Neural crest cell (in vitro differentiated cells): ENCODE results near the gene STMN3. TPM values are rescaled to one million over a fixed set of nuclear protein-coding genes. Genes with fewer than 3 reads are reported as not detected.

Experiments used
- DNase-seq: peaks from one replicate; pipeline ENCODE4 v3.0.0; 2021; ENCODE audit warnings: low read depth, mixed read lengths, low spot score
- H3K27ac Mint-ChIP-seq: one replicate; pipeline ENCODE4 v1.8.0; 2021; ENCODE audit warnings: mild to moderate bottlenecking, mixed read lengths; ENCODE audit not compliant: unreplicated experiment
- H3K27me3 Mint-ChIP-seq: 2 replicates; pipeline ENCODE4 v1.8.0; 2021; ENCODE audit warnings: low read depth, mild to moderate bottlenecking, mixed read lengths
- H3K36me3 Mint-ChIP-seq: 2 replicates; pipeline ENCODE4 v1.8.0; 2021; ENCODE audit warnings: low read depth, mild to moderate bottlenecking, mixed read lengths
- H3K4me1 Mint-ChIP-seq: 2 replicates; pipeline ENCODE4 v1.8.0; 2021; ENCODE audit warnings: mixed read lengths
- H3K4me3 Mint-ChIP-seq: one replicate; pipeline ENCODE4 v1.8.0; 2021; ENCODE audit warnings: mild to moderate bottlenecking, mixed read lengths
- H3K9me3 Mint-ChIP-seq: 2 replicates; pipeline ENCODE4 v1.8.0; 2021; ENCODE audit warnings: mixed read lengths
- CTCF ChIP-seq: fragments of 200-600 bp; sonication (generic); conservative IDR thresholded peaks from 2 replicates; pipeline ENCODE4 v1.5.0; 2021; ENCODE audit warnings: antibody characterized with exemption, mild to moderate bottlenecking
- total RNA-seq: library from RNA; stranded (reverse); gene quantifications from 2 replicates; pipeline ENCODE4 v1.2.1, GENCODE V29; 2021

STMN3 gene
- total RNA-seq, 1 donor from 2014 or later, result 101 TPM

GRCh38 chr20:63696306-63696627, 43.0 kb upstream of the STMN3 start:
- H3K4me1 Mint-ChIP-seq, result no peaks in the 10 kb centered on the region
- no peak for TF ChIP-seq CTCF
- peaks cover 13% of the 10 kb centered on the region for H3K27me3 Mint-ChIP-seq
- peak overlapping the region; percentile 31 for H3K4me3 Mint-ChIP-seq
- peaks cover 5% of the 10 kb centered on the region for H3K36me3 Mint-ChIP-seq
- H3K27ac Mint-ChIP-seq, result no peak overlapping the region
- no peak for DNase-seq
- no peaks in the 10 kb centered on the region for H3K9me3 Mint-ChIP-seq

DNA sequence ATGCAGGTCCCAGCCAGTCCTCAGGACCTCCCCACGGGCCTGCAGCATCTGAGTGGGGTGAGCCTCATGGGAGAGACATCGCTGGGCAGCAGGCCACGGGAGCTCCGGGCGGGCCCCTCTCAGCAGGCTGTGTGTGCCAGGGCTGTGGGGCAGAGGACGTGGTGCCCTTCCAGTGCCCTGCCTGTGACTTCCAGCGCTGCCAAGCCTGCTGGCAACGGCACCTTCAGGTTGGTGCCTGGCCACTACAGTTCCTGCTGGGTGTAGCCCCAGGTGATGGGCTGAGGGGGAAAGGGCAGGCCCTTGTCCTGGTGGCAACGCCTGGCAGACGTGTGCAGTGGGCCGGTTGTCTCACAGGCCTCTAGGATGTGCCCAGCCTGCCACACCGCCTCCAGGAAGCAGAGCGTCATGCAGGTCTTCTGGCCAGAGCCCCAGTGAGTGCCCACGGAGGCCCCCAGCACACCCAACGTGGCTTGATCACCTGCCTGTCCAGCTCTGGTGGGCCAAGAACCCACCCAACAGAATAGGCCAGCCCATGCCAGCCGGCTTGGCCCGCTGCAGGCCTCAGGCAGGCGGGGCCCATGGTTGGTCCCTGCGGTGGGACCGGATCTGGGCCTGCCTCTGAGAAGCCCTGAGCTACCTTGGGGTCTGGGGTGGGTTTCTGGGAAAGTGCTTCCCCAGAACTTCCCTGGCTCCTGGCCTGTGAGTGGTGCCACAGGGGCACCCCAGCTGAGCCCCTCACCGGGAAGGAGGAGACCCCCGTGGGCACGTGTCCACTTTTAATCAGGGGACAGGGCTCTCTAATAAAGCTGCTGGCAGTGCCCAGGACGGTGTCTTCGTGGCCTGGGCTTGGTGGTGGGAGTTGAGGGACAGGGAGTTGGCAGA, 42.4 kb upstream of the STMN3 start:
- no peak for DNase-seq
- Mint-ChIP-seq H3K9me3 (no peaks in the 10 kb centered on the region), H3K27ac (no peak overlapping the region), H3K27me3 (peaks cover 13% of the 10 kb centered on the region), H3K4me3 (peak overlapping the region; percentile 31), H3K36me3 (peaks cover 5% of the 10 kb centered on the region), H3K4me1 (no peaks in the 10 kb centered on the region)
- no peak for TF ChIP-seq CTCF

GRCh38 chr20:63694584-63695423, 41.6 kb upstream of the STMN3 start:
- Mint-ChIP-seq H3K4me1 (no peaks in the 10 kb centered on the region), H3K36me3 (peaks cover 5% of the 10 kb centered on the region), H3K4me3 (no peak overlapping the region), H3K27me3 (peaks cover 9% of the 10 kb centered on the region), H3K9me3 (no peaks in the 10 kb centered on the region), H3K27ac (no peak overlapping the region)
- no peak for TF ChIP-seq CTCF
- DNase-seq, result no peak

- H3K4me1 Mint-ChIP-seq, result no peaks in the 10 kb centered on the region
- peak overlapping the region; percentile 19 for H3K27ac Mint-ChIP-seq
- TF ChIP-seq CTCF, result no peak
- no peaks in the 10 kb centered on the region for H3K9me3 Mint-ChIP-seq
- peaks cover 9% of the 10 kb centered on the region for H3K27me3 Mint-ChIP-seq
- no peak for DNase-seq
- H3K4me3 Mint-ChIP-seq, result peak overlapping the region; percentile 62
- H3K36me3 Mint-ChIP-seq, result peaks cover 5% of the 10 kb centered on the region
Observed at GRCh38 chr20:63693733-63694583, 40.7 kb upstream of the STMN3 start.

GRCh38 chr20:63693083-63693732, 40.0 kb upstream of the STMN3 start:
- no peaks in the 10 kb centered on the region for H3K4me1 Mint-ChIP-seq
- H3K27ac Mint-ChIP-seq, result no peak overlapping the region
- no peak overlapping the region for H3K4me3 Mint-ChIP-seq
- peaks cover 5% of the 10 kb centered on the region for H3K36me3 Mint-ChIP-seq
- no peaks in the 10 kb centered on the region for H3K9me3 Mint-ChIP-seq
- no peak for TF ChIP-seq CTCF
- DNase-seq, result no peak
- peaks cover 9% of the 10 kb centered on the region for H3K27me3 Mint-ChIP-seq
